Prostate gland (tissue), 2 donors: Measurements from ENCODE around the gene LTBP2. TPM values are rescaled to one million over a fixed set of nuclear protein-coding genes. Genes with fewer than 3 reads are reported as not detected.
"Not testable (repeated sequence)": the region's sequence is repeated elsewhere in the genome, so short reads cannot be mapped to it uniquely, and the experiment has no call there.

Experiments
- DNase-seq: peaks from one replicate; pipeline ENCODE4 v3.0.0-alpha.2; 2019; ENCODE audit warnings: low spot score
- H3K27ac ChIP-seq, 2 donors: fragments of 200-600 bp; sonication (generic); 2 replicates each; pipeline ENCODE4 v1.5.1; 2017 to 2019
- H3K27me3 ChIP-seq: fragments of 200-600 bp; sonication (generic); replicated peaks from 2 replicates; pipeline ENCODE4 v1.5.1; 2019; ENCODE audit not compliant: insufficient read depth
- H3K36me3 ChIP-seq, 2 donors: fragments of 200-600 bp; sonication (generic); 1 replicate in 1 of 2; 2 replicates in 1 of 2; pipeline versions ENCODE4 v1.5.1 to v1.8.1; 2017 to 2019
- H3K4me1 ChIP-seq: fragments of 200-600 bp; sonication (generic); replicated peaks from 2 replicates; pipeline ENCODE4 v1.5.1; 2019
- H3K4me3 ChIP-seq, 2 donors: fragments of 200-600 bp; sonication (generic); 2 replicates each; pipeline ENCODE4 v1.5.1; 2017 to 2019
- H3K9me3 ChIP-seq: fragments of 200-600 bp; sonication (generic); 2 replicates; pipeline ENCODE4 v1.5.1; 2017
- POLR2A ChIP-seq: fragments of 450-650 bp; IDR thresholded peaks from one replicate; pipeline ENCODE4 v1.6.1; 2016; ENCODE audit warnings: antibody characterized with exemption, mild to moderate bottlenecking
- POLR2AphosphoS5 ChIP-seq: sonication (generic); formaldehyde crosslinking; IDR thresholded peaks from one replicate; pipeline ENCODE4 v1.6.1; 2017; ENCODE audit warnings: antibody characterized with exemption
- WGBS: methylation state at CpG from one replicate; pipeline ENCODE4 v1.1.5; 2018; 5-methylcytosine and 5-hydroxymethylcytosine counted together
- intact Hi-C: fragments of 100-400 bp; cut with DNase I; formaldehyde crosslinking; loops from one replicate; pipeline ENCODE4 v1.14.2; 2022
- total RNA-seq, 2 donors: library from RNA; depleted of rRNA; stranded (reverse); fragments of >200 nt; gene quantifications; one replicate each; pipeline ENCODE4 v1.1.0, GENCODE V29; 2016
- TF ChIP-seq, protein P1 (sequence below), 4 experiments: fragments of 200-600 bp in 2 of 4; fragments of 450-650 bp in 2 of 4; sonication (generic) in 2 of 4; IDR thresholded peaks; 1 replicate in 3 of 4; 2 replicates in 1 of 4; pipeline ENCODE4 v1.5.1; 2016 to 2019; ENCODE audit warnings: antibody characterized with exemption in 4 of 4, mild to moderate bottlenecking in 2 of 4, moderate library complexity in 2 of 4

LTBP2 gene
- total RNA-seq, 2 donors from 2014 or later, result 47.0 to 90.7 TPM

DNA sequence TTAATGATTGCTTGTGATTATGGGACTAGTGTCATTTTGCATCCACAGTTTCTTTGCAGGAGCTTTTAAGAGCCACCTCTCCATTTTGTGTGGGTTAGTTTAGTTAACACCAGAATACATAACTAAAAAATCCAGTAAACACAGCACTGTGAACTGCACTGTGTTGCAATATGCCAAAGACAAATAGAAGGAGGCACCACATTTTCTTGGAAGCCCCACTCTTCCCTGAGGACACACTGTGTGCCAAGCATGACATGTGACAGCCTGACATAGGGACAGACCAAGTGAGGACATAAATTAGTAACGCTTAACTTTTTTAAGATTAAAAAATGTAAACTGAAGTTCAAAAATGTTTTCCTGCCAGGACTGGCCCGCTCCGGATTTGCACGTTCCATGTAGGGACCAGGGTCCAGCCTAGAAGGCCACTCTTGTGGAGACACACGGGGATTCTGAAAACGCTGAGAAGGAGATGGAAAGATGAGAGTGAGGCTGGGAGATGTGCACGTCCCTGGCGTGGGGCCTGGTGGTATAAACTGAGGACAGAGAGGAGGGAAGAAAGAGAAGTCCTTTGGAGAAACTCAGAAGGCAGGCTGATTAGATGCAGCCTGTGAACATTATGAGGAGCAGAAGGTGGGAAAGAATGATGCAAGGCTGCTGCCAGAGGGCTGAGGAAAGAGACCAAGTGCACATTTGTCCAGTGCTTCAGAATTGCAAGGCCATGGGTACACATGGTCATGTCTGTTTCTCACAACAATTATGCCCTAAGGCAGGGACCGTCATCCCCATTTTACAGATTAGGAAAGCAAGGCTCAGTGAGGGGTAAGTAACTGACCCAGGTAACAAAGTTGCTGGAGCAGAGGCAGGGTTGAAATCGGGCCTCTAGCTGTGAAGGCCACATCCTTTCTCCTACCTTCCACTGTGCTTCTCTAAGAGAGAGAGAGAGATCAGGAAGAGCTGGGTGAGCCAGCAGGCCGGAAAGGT, 73.3 kb downstream of the LTBP2 start:
- intact Hi-C loops, result no loop called here
- Histone ChIP-seq H3K9me3 (no peaks in the 10 kb centered on the region), H3K27ac (no peak overlapping the region), H3K27me3 (no peaks in the 10 kb centered on the region), H3K4me1 (no peaks in the 10 kb centered on the region), H3K4me3 (no peak overlapping the region), H3K36me3 (no peaks in the 10 kb centered on the region)
- TF ChIP-seq, protein P1, sequence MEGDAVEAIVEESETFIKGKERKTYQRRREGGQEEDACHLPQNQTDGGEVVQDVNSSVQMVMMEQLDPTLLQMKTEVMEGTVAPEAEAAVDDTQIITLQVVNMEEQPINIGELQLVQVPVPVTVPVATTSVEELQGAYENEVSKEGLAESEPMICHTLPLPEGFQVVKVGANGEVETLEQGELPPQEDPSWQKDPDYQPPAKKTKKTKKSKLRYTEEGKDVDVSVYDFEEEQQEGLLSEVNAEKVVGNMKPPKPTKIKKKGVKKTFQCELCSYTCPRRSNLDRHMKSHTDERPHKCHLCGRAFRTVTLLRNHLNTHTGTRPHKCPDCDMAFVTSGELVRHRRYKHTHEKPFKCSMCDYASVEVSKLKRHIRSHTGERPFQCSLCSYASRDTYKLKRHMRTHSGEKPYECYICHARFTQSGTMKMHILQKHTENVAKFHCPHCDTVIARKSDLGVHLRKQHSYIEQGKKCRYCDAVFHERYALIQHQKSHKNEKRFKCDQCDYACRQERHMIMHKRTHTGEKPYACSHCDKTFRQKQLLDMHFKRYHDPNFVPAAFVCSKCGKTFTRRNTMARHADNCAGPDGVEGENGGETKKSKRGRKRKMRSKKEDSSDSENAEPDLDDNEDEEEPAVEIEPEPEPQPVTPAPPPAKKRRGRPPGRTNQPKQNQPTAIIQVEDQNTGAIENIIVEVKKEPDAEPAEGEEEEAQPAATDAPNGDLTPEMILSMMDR (IDR thresholded peaks at IDR 0.05), result no peak
- TF ChIP-seq POLR2AphosphoS5 (no peak), POLR2A (no peak)
- DNase-seq, result no peak
- 84% methylated on average over 11 of the region's 11 CpGs for WGBS

DNA sequence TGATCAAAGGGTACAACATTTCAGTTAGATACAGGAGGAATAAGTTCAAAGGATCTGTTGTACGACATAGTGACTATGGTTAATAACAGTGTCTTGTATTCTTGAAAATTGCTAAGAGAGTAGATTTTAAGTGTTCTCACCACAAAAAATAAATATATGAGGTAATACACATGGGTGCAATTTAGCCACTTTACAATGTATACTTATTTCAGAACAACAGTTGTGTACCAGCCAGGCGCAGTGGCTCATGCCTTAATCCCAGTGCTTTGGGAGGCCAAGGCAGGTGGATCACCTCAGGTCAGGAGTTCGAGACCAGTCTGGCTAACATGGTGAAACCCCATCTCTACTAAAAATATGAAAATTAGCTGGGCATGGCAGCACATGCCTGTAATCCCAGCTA, 75.7 kb downstream of the LTBP2 start:
- H3K4me3 ChIP-seq, H3K36me3 ChIP-seq, H3K27me3 ChIP-seq, H3K9me3 ChIP-seq, DNase-seq, H3K27ac ChIP-seq, H3K4me1 ChIP-seq, intact Hi-C loops: not testable (repeated sequence)
- 97% methylated on average over 3 of the region's 3 CpGs for WGBS

DNA sequence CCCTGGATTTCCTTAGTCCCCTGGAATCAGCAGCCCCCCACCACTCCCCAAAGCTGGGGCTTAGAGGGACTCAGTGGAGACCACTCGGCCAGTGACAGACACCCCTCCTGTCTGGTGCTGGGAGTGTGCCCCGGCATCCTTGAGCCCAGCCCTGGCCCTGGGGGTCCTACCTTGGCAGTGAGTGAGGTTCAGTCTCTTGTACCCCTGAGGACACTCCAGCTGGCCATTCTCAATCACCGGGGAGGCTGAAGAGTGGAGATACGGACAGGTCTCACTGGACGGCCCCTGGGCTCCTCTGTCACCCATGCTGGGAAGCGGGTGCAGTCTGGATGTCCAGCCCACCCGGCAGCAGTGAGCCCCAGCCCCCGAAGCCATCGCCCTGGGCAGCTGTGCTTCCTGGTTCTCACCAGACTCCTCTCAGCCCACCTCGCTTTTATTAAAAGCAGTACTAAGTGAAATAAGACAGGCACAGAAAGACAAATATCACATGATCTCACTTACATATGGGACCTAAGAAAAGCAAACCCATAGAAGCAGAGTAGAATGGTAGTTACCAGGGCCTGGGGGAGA, 76.2 kb downstream of the LTBP2 start:
- intact Hi-C loops, result no loop called here
- Histone ChIP-seq H3K36me3 (no peaks in the 10 kb centered on the region), H3K9me3 (no peaks in the 10 kb centered on the region), H3K4me1 (no peaks in the 10 kb centered on the region), H3K27me3 (no peaks in the 10 kb centered on the region), H3K4me3 (no peak overlapping the region), H3K27ac (no peak overlapping the region)
- 81% methylated on average over 10 of the region's 10 CpGs for WGBS
- no peak for TF ChIP-seq POLR2A
- TF ChIP-seq POLR2AphosphoS5, result no peak
- TF ChIP-seq, protein P1 (IDR thresholded peaks at IDR 0.05), result no peak
- no peak for DNase-seq

DNA sequence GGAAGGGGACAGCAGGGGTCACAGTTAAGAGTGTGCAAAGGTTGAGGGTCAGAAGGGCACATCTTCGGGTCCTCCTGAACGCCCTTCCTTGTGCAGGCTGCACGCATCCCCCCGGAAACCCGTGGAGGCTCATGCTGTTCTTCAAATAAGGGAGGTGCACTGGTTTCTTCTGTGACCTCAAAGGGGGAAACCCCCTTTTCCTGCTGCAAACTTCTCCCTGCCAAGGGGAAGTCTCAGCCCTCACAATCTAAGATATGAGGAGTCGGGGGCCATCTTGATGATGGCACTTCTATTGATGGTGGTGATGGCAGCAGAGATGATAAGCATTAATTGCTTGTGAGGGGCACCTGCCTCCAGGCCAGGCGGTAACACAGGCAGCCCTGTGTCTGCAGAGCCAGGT, 78.5 kb downstream of the LTBP2 start:
- H3K36me3 ChIP-seq, result no peaks in the 10 kb centered on the region
- H3K4me1 ChIP-seq, result no peaks in the 10 kb centered on the region
- H3K27me3 ChIP-seq, result no peaks in the 10 kb centered on the region
- no peak for DNase-seq
- intact Hi-C loops, result no loop called here
- no peak overlapping the region for H3K4me3 ChIP-seq
- no peak overlapping the region for H3K27ac ChIP-seq
- H3K9me3 ChIP-seq, result no peaks in the 10 kb centered on the region
- TF ChIP-seq POLR2AphosphoS5 (no peak), POLR2A (no peak)
- TF ChIP-seq, protein P1 (IDR thresholded peaks at IDR 0.05), result no peak
- 86% methylated on average over 7 of the region's 7 CpGs for WGBS

DNA sequence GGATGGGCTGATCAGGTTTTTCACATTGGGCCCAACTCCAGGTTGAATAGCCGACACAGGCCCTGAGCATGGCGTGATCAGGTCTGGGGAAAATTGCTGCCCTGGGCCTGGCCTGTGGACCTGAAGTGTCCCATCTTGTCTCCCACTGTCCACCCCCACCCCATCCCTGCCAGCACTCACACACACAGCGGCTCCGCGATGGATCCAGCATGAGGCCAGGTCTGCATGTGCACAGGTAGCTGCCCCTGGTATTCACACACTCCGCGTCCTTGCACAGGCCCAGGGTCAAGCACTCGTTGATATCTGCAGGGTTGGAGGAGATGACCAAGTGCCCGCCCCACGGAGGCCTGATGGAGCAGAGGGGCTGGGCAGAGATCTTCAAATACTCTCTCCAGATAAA, 79.8 kb downstream of the LTBP2 start:
- Histone ChIP-seq H3K9me3 (no peaks in the 10 kb centered on the region), H3K36me3 (no peaks in the 10 kb centered on the region), H3K4me3 (no peak overlapping the region), H3K27ac (no peak overlapping the region), H3K4me1 (no peaks in the 10 kb centered on the region), H3K27me3 (no peaks in the 10 kb centered on the region)
- intact Hi-C loops, result no loop called here
- TF ChIP-seq, protein P1 (IDR thresholded peaks at IDR 0.05), result no peak
- TF ChIP-seq POLR2AphosphoS5, result no peak
- TF ChIP-seq POLR2A, result no peak
- WGBS, result 96% methylated on average over 10 of the region's 10 CpGs
- DNase-seq, result no peak
